ENCODE results near the gene PLXNA3. TPM values are rescaled to one million over a fixed set of nuclear protein-coding genes. Genes with fewer than 3 reads are reported as not detected.

PLXNA3 gene
- total and polyA plus RNA-seq, 2 donors (not counting 1 experiment from before 2014, with no cell fraction given), result 17.8 to 18.4 TPM

GRCh38 chrX:154436983-154437752 is 20.9 kb upstream of the PLXNA3 start, which contains the start of gene GDI1:
Gene GDI1 (plus strand): TSS chrX:154437154. CDS start chrX:154437255, 101 bp downstream.
- H3K36me3 ChIP-seq (ENCODE audit: control insufficient read depth, insufficient read depth, low read length), result peaks cover 11% of the 10 kb centered on the region
- no peaks in the 10 kb centered on the region for H3K9me3 ChIP-seq (ENCODE audit: control insufficient read depth, insufficient read depth, low read depth, low read length)
- peak within 1 kb of the TSS; percentile 73 for H3K9ac ChIP-seq (ENCODE audit: insufficient read depth, low read length)
- no peaks in the 10 kb centered on the region for H3K27me3 ChIP-seq (ENCODE audit: control insufficient read depth, insufficient read depth, low read length)
- H4K20me1 ChIP-seq (ENCODE audit: control insufficient read depth, extremely low read depth, insufficient read depth, low read length), result no peaks in the 10 kb centered on the region
- peak in 1 of 2 donors; percentile 55 for DNase-seq (ENCODE audit: low read depth in 2 of 2)
- H3K27ac ChIP-seq (ENCODE audit: insufficient read depth, low read length), result peak within 1 kb of the TSS; percentile 65
- no peak within 1 kb of the TSS for H2AFZ ChIP-seq (ENCODE audit: low read length)
- peaks cover 41% of the 10 kb centered on the region for H3K79me2 ChIP-seq (ENCODE audit: control insufficient read depth, insufficient read depth, low read length)
- H3K4me3 ChIP-seq (replicated peaks in 1 of 4; ENCODE audit: control extremely low read depth in 1 of 4, insufficient read depth in 1 of 4, low read depth in 3 of 4, low read length in 4 of 4), result peak within 1 kb of the TSS; percentile 55 to 80 (median 68)
- H3K4me2 ChIP-seq (ENCODE audit: extremely low read depth, insufficient read depth, low read length), result peak within 1 kb of the TSS; percentile 45
- no peaks in the 10 kb centered on the region for H3K4me1 ChIP-seq (ENCODE audit: control insufficient read depth, extremely low read depth, insufficient read depth, low read length)
- TF ChIP-seq CTCF (conservative IDR thresholded peaks at IDR 0.05 in 1 of 2, IDR thresholded peaks at IDR 0.05 in 1 of 2; ENCODE audit: low read depth in 1 of 2, low read length in 2 of 2) (no peak), EZH2 (IDR thresholded peaks at IDR 0.05; ENCODE audit: low read length, missing control alignments) (no peak)

GRCh38 chrX:154437971-154438893 is 19.8 kb upstream of the PLXNA3 start:
- Histone ChIP-seq H3K36me3 (ENCODE audit: control insufficient read depth, insufficient read depth, low read length) (peaks cover 16% of the 10 kb centered on the region), H3K4me3 (replicated peaks in 1 of 4; ENCODE audit: control extremely low read depth in 1 of 4, insufficient read depth in 1 of 4, low read depth in 3 of 4, low read length in 4 of 4) (peak overlapping the region; percentile 39 to 80 (median 68)), H3K4me1 (ENCODE audit: control insufficient read depth, extremely low read depth, insufficient read depth, low read length) (no peaks in the 10 kb centered on the region), H3K27ac (ENCODE audit: insufficient read depth, low read length) (peak overlapping the region; percentile 17), H3K79me2 (ENCODE audit: control insufficient read depth, insufficient read depth, low read length) (peaks cover 41% of the 10 kb centered on the region), H3K27me3 (ENCODE audit: control insufficient read depth, insufficient read depth, low read length) (no peaks in the 10 kb centered on the region), H4K20me1 (ENCODE audit: control insufficient read depth, extremely low read depth, insufficient read depth, low read length) (no peaks in the 10 kb centered on the region), H3K9me3 (ENCODE audit: control insufficient read depth, insufficient read depth, low read depth, low read length) (no peaks in the 10 kb centered on the region), H3K4me2 (ENCODE audit: extremely low read depth, insufficient read depth, low read length) (peak overlapping the region; percentile 62), H3K9ac (ENCODE audit: insufficient read depth, low read length) (peak overlapping the region; percentile 46), H2AFZ (ENCODE audit: low read length) (no peak overlapping the region)
- DNase-seq (ENCODE audit: low read depth in 2 of 2), result no peak
- no peak for TF ChIP-seq CTCF (conservative IDR thresholded peaks at IDR 0.05 in 1 of 2, IDR thresholded peaks at IDR 0.05 in 1 of 2; ENCODE audit: low read depth in 1 of 2, low read length in 2 of 2)
- no peak for TF ChIP-seq EZH2 (IDR thresholded peaks at IDR 0.05; ENCODE audit: low read length, missing control alignments)

- Histone ChIP-seq H3K9me3 (ENCODE audit: control insufficient read depth, insufficient read depth, low read depth, low read length) (no peaks in the 10 kb centered on the region), H3K36me3 (ENCODE audit: control insufficient read depth, insufficient read depth, low read length) (peaks cover 13% of the 10 kb centered on the region), H4K20me1 (ENCODE audit: control insufficient read depth, extremely low read depth, insufficient read depth, low read length) (no peaks in the 10 kb centered on the region), H3K27ac (ENCODE audit: insufficient read depth, low read length) (no peak overlapping the region), H3K9ac (ENCODE audit: insufficient read depth, low read length) (no peak overlapping the region), H2AFZ (ENCODE audit: low read length) (no peak overlapping the region), H3K4me3 (replicated peaks in 1 of 4; ENCODE audit: control extremely low read depth in 1 of 4, insufficient read depth in 1 of 4, low read depth in 3 of 4, low read length in 4 of 4) (no peak overlapping the region), H3K4me1 (ENCODE audit: control insufficient read depth, extremely low read depth, insufficient read depth, low read length) (peaks cover 2% of the 10 kb centered on the region), H3K27me3 (ENCODE audit: control insufficient read depth, insufficient read depth, low read length) (no peaks in the 10 kb centered on the region), H3K79me2 (ENCODE audit: control insufficient read depth, insufficient read depth, low read length) (peaks cover 46% of the 10 kb centered on the region), H3K4me2 (ENCODE audit: extremely low read depth, insufficient read depth, low read length) (no peak overlapping the region)
- no peak for TF ChIP-seq CTCF (conservative IDR thresholded peaks at IDR 0.05 in 1 of 2, IDR thresholded peaks at IDR 0.05 in 1 of 2; ENCODE audit: low read depth in 1 of 2, low read length in 2 of 2)
- no peak for TF ChIP-seq EZH2 (IDR thresholded peaks at IDR 0.05; ENCODE audit: low read length, missing control alignments)
- no peak for DNase-seq (ENCODE audit: low read depth in 2 of 2)
Observed at GRCh38 chrX:154439841-154440240, 18.2 kb upstream of the PLXNA3 start.
